NCI-H524 treated with DMSO at 0.1 percent for 48 hours (cell line): Measurements from ENCODE around the gene DNAJC3.
"Not testable (repeated sequence)": the region's sequence is repeated elsewhere in the genome, so short reads cannot be mapped to it uniquely, and the experiment has no call there.

Experiments
- DNase-seq: peaks from one replicate; lab custom pipeline; 2025; lab: John Stamatoyannopoulos, UW

The DNAJC3 gene

GRCh38 chr13:95783747-95784146 lies 106.8 kb downstream of the DNAJC3 start:
- DNase-seq, result no peak

DNA sequence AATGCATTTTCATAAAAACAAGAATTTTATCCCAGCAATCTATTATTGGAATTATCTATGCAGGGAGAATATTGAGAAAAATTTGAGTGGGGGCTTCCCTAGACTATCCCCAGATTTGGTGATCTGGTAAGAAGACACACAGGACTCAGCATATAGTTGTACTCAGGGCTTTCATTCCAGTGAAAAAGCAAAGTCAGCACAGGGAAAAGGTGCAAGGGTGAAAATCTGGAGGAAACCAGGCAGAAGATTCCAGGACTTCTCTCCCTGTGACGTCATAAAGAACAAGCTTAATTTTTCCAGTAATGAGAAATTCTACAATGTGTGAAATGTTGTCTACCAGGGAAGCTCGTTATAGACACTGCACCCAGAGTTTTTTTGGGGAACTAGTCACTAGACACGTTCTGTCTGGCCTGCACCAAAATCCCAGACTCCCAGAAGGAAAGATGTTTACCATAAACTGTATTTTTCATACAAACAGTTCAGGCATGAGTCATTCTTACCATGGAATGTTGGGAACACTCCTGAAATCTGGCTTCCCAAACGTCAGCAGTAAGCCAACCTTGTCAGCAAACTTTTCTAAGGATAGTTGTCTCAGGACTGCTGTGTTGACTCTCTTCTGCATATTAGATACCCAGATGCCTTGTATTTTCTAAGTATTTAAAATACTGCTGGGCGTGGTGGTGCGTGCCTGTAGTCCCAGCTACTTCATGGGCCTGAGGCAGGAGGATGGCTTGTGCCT lies 107.4 kb downstream of the DNAJC3 start:
- no peak for DNase-seq

- no peak for DNase-seq
Observed at GRCh38 chr13:95784900-95785290, 108.0 kb downstream of the DNAJC3 start.

DNA sequence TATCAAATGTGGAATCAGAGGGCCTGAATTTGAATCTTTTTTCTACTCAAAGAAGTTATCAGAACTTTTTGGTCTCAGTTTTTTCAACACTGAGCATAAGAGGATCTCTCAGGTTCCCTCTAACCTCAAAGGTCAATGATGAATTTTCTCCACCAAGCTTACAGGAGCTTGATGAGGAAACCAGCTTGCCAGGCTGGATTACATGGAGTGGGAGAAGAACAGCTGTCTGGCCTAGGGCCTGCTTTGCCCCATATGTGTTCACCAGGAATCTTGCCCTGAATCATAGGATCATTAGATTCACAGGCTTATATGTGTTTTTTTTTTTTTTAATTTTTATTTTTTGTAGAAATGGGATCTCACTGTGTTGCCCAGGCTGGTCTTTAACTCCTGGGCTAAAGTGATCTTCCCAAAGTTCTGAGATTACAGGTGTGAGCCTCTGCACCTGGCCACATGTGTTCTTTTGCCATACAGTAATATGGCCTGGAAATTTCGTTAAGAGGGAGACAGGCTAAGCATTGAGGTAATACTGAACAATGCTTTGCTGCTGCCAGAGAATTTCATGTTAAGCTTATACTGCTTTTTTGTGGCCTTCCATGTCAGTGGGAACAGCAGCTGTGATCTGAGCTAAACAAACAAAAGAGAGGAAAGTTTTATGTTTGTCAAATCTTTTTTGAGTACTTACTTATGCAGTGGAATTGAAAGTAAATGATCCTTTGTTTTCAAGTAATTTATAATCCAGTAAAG lies 110.6 kb downstream of the DNAJC3 start:
- DNase-seq, result no peak

GRCh38 chr13:95788100-95788463 lies 111.1 kb downstream of the DNAJC3 start:
- DNase-seq, result no peak

GRCh38 chr13:95789315-95789714 lies 112.4 kb downstream of the DNAJC3 start:
- DNase-seq, result not testable (repeated sequence)

- DNase-seq, result no peak
Observed at GRCh38 chr13:95791084-95791722, 114.3 kb downstream of the DNAJC3 start.

DNA sequence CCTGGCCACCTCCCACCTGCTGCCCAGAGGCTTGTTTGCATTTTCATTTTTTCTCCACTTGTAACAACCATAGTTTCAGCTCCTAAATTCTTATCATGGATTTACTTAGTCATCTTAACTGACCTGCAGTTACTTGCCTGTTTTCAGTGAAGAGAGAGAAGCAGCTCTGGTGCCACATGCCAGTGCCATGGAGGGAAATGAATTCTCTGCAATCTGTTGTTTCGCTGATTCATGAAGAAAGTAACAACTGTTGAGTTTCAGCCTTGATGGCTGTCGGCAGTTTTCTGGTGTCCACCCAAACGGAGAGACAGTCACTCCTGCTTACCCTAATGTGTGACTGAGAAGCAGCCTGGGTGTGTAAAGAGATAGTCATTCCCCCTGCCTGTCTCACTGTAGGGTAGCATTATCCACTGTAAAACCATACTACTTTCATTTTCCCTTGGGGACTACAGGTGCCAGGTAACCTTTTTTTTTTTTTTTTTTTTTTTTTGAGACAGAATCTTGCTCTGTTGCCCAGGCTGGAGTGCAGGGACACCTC lies 116.1 kb downstream of the DNAJC3 start:
- no peak for DNase-seq

GRCh38 chr13:95793781-95794180 lies 116.8 kb downstream of the DNAJC3 start:
- DNase-seq, result no peak

- DNase-seq, result no peak
Observed at GRCh38 chr13:95797016-95797415, 120.1 kb downstream of the DNAJC3 start.

GRCh38 chr13:95800436-95800835 lies 123.5 kb downstream of the DNAJC3 start:
- peak; percentile 1 for DNase-seq

DNA sequence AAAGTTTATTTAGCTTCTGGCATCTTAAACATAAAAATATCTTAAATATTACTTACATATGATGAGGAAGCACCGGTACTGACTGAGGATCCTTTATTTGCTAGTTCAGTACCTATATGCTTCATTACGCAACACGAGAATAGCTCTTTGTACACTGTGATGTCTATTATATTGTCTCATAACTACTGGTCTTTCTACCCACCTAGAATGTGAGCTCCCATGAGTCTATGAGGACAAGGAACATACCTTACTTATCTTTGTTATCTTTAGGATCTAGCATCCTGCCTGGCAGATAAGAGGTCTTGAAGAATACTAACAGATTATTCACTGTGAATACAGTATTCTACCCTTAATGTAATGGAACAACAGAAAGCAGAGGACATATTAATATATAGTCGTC lies 124.9 kb downstream of the DNAJC3 start:
- DNase-seq, result no peak

- no peak for DNase-seq
Observed at GRCh38 chr13:95805921-95806320, 129.0 kb downstream of the DNAJC3 start.

- DNase-seq, result no peak
Observed at GRCh38 chr13:95809429-95809828, 132.5 kb downstream of the DNAJC3 start.

GRCh38 chr13:95813139-95813538 lies 136.2 kb downstream of the DNAJC3 start:
- DNase-seq, result no peak

GRCh38 chr13:95814495-95814894 lies 137.6 kb downstream of the DNAJC3 start:
- no peak for DNase-seq

- no peak for DNase-seq
Observed at GRCh38 chr13:95822303-95822702, 145.4 kb downstream of the DNAJC3 start.

DNA sequence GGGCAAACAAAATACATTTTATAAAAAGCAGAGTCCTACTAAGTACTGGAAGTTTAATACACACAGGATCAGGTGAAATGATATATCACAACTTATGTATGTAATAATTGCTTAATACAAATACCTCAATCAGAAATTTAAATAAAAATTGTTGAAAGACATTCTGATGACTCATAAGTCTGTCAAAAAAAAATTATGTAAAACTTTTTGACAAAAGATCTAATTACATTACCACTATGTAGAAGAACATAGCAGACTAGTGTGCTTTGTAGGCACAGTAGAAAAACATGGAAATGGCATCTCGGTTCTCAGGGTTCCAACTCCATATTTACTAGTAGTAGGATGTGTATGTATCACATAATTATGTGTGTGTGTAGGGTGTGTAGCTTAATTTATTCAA lies 156.2 kb downstream of the DNAJC3 start:
- no peak for DNase-seq

GRCh38 chr13:95833719-95834118 lies 156.8 kb downstream of the DNAJC3 start:
- DNase-seq, result no peak

GRCh38 chr13:95834134-95834765 lies 157.3 kb downstream of the DNAJC3 start:
- no peak for DNase-seq

GRCh38 chr13:95841894-95842293 lies 165.0 kb downstream of the DNAJC3 start:
- DNase-seq, result no peak

GRCh38 chr13:95842898-95843297 lies 166.0 kb downstream of the DNAJC3 start:
- DNase-seq, result no peak
